Activated effector memory CD4-positive, alpha-beta T cell treated with anti-CD3 and anti-CD28 coated beads, Interleukin-2, amount 50 U/mL, for 16 hours (primary cell): Measurements from ENCODE around the gene INHA.

Experiments
- DNase-seq: peaks from one replicate; pipeline ENCODE4 v3.0.0-alpha.2; 2020

Gene INHA

GRCh38 chr2:219540784-219541504 lies 31.2 kb upstream of the INHA start:
- DNase-seq = no peak

DNA sequence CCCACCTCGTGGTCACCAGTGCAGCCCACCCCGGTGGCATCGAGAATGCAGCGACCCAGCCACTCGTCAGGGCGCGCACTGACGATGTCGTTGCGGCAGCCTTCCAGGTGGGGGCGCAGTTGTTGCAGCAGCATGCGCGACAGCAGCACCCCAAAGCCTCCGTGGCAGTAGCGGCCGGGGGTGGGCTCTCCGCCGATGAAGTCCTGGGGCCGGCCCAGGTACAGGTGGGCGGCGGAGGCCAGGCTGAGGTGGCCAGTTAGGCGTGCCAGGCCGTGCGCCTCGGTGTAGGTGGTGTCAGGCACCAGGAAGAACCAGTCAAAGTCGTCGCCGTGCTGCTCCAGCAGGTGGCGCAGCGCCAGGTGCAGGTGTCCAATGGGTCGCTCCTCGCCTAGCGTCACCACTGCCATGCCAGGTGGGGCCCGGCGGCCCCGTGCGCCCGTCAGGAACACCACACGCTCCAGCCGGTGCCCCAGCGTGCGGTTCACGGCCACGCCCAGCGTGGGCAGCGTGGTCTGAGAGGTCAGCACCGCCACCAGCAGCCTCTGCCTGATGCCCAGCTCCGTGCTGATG lies 30.4 kb upstream of the INHA start:
- DNase-seq = peak; percentile 95

DNA sequence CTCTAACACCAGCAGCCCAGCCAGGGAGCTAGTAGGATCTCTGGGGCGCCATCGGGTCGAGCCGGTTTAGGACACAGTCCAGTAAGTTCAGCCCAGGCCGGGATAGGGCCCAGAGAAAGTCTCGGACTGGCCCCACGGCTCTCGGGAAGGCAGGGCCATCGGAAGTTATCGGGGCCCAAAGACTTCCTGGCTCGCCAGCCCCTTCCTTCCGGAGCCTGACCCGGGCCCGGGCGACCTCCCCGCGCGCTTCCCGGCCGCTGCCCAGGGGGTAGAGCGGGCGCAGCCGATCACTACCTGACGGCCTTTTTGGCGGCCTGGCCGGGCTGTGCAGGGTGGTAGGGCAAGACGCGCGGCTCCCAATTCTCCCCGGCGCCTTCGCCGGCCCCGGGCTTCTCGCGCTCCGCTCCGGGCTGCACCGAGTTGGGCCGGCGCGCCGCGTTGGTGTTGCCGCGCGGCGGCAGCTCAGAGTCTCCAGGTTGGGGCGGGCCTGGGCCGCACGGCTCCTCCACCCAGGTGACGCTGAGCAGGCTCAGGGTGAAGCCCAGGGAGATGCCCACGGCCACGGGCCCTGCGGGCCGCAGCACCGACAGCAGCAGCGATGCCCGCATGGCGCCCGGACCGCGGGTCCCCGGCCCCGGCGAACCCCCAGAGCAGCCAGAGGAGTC lies 29.0 kb upstream of the INHA start:
- no peak for DNase-seq

GRCh38 chr2:219543596-219544358 lies 28.3 kb upstream of the INHA start, which contains the start of the genes CHPF and TMEM198:
Gene CHPF, minus strand, starts transcription at chr2:219543809. Its CDS starts 271 bp downstream, at chr2:219543538.
Gene TMEM198, plus strand, starts transcription at chr2:219544028. Its CDS starts 700 bp downstream, at chr2:219544728.
- DNase-seq = peak; percentile 97

DNA sequence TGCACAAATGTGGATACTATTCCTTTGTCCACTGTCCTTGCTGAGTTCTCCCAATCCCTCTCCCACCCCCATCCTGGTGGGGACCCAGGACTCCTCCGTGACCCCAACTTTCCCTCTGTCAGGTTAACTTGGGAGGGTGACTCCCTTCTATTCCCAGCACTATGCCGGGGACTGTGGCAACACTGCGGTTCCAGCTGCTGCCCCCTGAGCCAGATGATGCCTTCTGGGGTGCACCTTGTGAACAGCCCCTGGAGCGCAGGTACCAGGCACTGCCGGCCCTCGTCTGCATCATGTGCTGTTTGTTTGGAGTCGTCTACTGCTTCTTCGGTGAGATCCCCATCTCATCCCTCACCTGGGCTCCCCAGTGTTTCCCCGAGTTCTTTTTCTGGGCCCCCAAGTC lies 27.5 kb upstream of the INHA start:
- no peak for DNase-seq

DNA sequence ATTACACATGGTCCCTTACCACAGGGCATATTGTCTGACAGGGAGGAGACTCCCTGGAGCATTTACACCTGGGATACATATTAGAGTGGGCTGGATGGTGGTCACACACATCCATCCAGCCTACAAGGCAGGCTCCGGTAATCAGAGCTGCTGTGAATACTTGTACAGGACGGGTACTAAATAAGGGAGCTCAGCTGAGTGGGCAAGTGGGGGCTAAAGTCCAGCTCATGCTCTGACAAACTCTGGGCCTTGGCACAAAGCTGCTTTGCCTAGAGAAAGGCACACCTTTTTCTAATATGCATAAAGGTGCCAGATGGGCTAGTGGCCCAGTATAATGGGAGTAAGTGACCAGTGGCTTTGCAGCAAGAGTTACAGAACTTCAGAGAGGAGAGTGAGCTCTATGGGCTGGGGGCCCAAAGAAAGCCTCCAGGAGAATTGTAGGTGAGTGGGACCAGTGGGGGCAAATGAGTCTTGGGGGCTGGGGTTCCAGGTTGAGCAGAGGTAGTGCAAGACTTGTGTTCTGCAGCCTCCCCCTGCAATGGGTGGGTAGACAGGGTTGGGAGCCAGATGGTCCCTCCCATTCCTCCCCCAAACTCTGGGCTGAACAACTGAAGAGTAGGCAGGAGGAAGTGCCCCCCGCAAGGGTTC lies 26.7 kb upstream of the INHA start:
- DNase-seq = no peak

DNA sequence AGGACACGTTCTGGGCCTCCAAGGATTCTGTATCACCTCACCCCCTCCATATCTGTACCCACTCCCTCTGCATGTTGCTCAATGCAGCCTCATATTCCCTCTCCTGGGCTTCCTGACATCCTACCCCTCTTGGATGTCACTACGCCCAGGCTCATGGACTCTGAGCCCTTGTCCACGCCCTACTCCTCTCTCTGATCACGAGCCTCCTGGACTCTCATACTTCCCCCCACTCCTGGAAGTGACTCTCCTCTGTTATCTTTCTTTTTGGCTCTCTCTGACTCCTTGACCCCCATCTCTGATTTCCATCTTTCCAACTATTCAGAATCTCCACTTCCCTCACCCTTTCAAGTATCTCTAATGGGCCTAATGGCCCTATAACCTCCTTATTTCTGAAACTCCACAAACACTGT lies 26.2 kb upstream of the INHA start:
- DNase-seq = no peak

- DNase-seq = no peak
These were observed 24.5 kb upstream of the INHA start for GRCh38 chr2:219547621-219548020.

GRCh38 chr2:219548990-219549389 lies 23.1 kb upstream of the INHA start:
- no peak for DNase-seq

DNA sequence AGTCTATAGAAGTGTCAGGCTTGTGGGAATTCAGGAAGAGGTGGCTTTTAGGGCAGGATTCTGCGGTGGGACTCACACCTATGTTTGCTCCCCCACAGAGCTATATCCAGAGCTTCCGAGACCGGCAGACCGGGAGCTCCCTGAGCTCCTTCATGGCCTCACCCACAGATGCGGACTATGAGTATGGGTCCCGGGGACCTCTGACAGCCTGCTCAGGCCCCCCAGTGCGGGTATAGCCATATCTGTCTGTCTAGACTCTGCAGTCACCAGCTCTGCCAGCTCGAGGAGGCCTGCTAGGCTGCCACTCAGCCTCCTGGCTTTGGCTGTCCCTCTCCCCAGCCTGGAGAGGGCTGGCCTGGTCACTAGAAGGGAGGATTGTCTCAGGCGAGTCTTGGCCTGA lies 22.5 kb upstream of the INHA start:
- no peak for DNase-seq

- DNase-seq = peak; percentile 67
These were observed 20.4 kb upstream of the INHA start for GRCh38 chr2:219551441-219552381.

GRCh38 chr2:219552382-219553167 lies 19.5 kb upstream of the INHA start:
- peak; percentile 93 for DNase-seq

DNA sequence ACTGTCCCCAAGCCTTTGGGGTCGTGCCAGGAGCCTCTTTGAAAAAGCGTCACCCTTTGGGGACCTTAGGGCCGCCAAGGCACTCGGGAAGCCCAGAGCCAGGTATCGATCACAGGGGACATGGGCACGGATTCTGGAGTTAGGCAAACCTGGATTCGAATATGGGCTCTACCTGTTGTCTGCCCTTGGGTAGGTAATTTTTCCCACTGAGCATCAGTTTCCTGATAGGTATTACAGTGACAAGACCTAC lies 19.0 kb upstream of the INHA start:
- DNase-seq = no peak

DNA sequence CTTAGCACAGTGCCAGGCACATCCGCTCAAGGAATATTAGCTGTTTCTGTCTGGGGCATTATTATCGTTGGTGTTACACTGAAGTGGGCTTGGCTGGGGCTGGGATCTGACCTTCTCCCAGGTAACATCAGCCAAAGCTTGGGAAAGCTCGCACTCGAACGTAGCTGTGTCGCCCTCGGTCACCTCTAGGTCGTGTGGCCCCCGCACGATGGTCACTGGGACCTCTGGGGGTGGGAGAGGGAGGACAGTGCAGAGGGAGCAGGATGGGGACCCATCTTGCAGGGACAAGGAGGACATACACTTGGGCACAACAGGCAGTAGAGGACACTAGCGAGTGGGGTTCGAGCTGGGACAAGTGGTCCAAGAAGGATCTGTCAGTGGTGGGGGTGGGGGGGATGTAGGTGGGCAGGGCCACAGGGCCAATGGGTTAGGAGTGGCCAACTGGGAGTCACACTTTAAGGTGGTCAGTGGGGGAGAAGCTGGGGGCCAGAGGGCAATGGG lies 18.6 kb upstream of the INHA start:
- no peak for DNase-seq

DNA sequence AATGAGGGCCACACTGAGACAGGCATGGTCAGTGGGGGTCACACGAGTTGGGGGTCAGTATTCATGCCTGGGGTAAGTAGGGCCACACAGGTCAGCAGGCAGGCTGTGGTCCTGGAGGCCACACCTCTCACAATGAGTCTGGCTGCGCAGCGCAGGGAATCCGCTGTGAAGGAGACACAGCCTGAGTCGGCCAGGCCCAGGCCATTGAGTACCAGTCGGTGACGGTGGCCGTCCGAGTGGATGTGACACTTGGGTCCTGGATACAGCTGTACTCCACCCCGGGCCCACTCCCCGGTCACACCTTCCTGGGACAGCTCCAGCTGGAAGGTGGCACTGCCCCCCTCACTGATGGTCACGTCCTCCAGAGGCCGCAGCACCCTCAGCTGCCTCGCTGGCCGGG lies 17.8 kb upstream of the INHA start:
- DNase-seq = no peak

- no peak for DNase-seq
These were observed 16.2 kb upstream of the INHA start for GRCh38 chr2:219555956-219556355.

- no peak for DNase-seq
These were observed 15.7 kb upstream of the INHA start for GRCh38 chr2:219556413-219556812.

DNA sequence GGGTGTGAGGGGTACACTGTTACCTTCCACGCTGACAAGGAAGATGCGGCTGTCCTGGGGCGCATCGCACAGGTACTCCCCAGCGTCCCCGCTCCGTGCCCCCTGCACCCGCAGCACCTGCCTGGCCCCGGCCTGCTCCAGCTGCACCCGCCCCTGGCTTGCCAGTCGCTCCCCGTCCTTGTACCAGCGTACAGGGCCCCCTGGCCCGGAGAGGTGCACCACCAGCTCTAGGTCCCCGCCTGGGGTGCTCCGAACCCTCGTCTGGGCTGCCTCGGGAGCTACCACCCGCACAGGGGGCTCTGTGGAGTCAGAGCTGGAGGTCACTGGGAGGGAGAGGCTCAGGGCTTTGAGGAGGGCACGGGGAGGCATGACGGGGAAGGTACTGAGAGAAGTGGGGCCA lies 14.8 kb upstream of the INHA start:
- DNase-seq = no peak

DNA sequence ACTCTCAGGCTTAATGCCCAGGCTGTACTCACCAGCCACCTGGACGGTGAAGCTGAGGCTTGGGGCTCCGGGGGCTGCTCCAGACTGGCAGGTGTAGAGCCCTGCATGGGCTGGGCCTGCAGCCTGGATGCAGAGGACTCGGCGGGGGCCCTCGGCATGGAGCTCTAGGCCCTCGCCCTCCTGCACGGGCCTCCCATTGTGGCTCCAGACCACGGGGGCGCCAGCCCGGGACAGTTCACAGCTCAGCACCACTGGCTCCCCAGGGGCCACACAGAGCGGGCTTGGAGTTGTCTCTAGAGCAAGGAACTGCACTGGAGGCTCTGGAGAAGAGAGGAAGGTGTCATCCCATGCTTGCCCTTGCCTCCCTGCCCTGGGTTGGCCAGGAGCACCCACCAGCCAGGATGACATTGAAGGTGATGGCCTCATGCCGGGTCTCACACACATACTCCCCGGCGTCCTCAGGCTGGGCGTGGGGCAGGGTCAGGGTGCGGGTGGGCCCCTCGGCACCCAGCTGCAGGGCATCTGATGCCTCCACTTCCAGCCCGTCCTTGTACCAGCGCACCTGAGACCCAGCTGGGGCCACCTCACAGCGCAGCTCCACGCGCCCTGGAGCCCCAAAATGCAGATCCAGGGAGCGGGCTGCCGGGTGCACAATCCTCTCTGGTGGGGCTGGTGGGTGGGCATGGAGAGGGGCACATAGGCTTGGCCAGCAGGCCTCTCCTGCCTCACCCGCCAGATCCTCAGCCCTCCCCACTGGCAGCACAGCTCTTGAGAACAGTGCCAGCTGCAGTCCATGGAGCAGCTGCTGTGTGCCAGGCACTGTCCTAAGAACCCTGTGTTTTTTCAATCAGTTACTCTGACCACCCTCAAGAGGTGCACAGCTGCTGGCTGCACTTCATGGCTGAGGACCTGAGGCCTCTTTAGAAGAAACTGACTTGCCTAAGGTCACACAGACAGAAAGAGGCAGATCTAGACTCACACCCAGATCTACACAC lies 14.0 kb upstream of the INHA start:
- DNase-seq = no peak
